Measurements from ENCODE around the gene PZP.

Gene PZP

GRCh38 chr12:9123781-9124382 lies 84.3 kb downstream of the PZP start:
- no peak for DNase-seq

DNA sequence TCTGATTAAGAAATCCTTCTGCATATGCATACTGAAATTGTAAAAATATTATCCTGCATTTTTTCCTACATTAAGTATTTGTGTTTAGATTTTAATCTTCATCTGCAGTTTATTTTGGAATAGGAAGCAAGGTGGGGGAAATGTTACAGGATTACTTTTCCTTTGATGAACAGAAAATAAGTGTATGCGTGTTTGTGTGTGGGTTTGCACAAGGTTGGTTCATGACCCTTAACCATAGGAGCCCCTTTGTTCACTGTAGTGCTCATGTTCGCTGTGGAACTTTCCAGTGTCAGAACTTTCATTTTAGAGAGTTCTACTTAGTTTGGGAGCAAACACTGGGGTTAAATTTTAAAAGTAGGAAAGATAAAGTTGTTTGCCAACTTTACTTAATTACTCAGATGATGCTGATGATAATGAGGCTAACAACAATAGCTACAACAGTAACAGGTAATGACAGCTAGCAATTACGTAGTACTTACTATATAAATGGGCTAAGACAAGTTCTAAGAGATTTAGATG lies 86.0 kb downstream of the PZP start:
- DNase-seq, result no peak

GRCh38 chr12:9120487-9121184 lies 87.6 kb downstream of the PZP start:
- no peak for DNase-seq

- peak; percentile 28 for DNase-seq
These were observed 90.0 kb downstream of the PZP start for GRCh38 chr12:9118158-9118557.

DNA sequence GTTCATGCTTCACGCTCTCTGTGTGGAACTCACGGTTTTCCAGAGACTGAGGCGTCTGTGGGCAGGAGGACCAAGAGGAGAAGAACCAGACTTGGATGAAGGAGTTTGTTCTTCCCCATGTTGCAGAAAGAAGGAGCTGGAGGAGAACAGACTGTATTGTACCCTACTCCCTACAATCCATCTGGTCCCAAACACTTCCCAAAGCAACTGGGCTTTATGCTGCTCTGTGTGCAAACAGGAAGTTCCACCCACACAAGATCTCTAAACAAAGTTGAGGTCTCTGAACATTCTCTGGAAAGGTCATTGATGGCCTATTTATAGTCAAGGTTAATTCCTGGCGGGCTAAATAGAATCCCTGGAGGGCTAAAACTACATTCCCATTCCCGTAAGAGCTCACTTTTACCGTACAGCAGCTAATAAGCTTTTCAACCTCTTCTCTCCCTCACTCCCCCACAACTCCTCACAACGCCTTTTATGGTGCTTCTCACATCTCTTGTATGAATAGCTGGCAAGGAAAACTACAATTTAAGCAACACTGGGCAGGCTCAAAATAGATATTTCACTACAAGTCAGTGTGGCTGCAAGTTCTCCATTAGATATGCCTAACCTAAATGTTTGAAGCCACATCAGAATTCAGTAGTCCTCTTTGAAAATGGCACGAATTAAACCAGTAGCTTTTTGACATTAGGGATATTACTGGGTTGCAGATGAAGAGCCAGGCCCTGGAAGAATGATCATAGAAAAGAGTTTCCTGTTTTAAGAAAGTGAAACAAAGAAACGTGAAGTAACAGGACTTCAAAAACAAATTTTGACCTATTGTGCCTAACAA lies 92.2 kb downstream of the PZP start, which contains the start of gene A2M:
Gene A2M, minus strand, starts transcription at position 189 of the 829 bp plus-strand sequence. Its CDS starts 70 bp downstream, at position 119.
- peak; percentile 14 for DNase-seq

- DNase-seq, result no peak
These were observed 93.2 kb downstream of the PZP start for GRCh38 chr12:9114946-9115345.

- DNase-seq, result no peak
These were observed 94.2 kb downstream of the PZP start for GRCh38 chr12:9113987-9114309.

GRCh38 chr12:9113296-9113986 lies 94.8 kb downstream of the PZP start:
- DNase-seq, result no peak

- DNase-seq, result no peak
These were observed 95.9 kb downstream of the PZP start for GRCh38 chr12:9112076-9112853.

GRCh38 chr12:9111525-9111924 lies 96.7 kb downstream of the PZP start:
- DNase-seq, result no peak

DNA sequence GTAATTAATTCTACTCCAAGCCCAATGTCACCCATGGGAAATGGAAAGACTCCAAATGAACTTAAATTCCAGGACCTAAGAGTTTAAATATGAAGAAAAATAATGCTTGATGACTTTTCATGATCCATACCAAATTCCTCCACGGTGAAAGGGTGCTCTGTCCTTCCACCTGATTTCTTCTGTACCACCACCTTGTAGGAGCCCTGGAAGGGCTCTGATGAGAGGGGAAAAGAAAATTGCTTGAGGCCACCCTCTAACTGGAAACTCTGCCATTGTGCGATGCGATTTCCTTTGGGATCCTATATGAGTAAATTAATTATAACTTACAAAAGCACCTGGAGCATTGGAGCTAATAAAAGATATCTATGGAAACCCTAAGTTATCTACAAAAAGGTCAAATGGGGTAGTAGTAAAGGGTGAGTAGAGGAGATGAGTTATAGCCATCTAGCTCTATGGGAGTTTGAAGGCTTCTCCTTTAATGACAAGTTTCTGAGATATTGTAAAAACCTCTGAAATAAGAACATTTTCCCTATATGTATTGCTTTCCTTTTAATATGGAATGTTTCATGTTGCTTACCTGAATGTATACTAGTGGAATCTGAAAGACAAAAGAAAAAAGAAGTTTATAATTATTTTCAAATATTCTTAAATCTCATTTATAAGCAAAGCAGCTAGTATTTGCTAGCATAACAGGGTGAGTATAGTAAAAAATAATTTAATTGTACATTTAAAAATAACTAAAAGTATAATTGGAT lies 98.3 kb downstream of the PZP start:
- DNase-seq, result no peak

DNA sequence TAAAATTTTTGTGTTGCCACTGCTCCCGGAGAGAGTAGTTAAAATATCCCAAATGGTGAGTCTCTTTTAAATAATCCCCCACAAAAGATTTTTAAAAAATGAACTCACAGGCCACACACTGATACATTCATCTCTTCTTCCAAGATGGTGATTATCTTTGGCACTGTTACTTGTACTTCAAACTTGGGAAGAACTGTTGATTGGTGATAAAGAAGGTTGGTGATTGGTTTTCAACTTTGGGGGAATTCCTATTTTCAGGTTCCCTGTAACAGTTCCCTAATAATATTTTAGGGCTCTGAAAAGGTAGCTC lies 99.0 kb downstream of the PZP start:
- DNase-seq, result no peak

- no peak for DNase-seq
These were observed 99.5 kb downstream of the PZP start for GRCh38 chr12:9108504-9109212.

- DNase-seq, result no peak
These were observed 100.7 kb downstream of the PZP start for GRCh38 chr12:9107542-9107873.

GRCh38 chr12:9106610-9107541 lies 101.3 kb downstream of the PZP start:
- DNase-seq, result no peak

DNA sequence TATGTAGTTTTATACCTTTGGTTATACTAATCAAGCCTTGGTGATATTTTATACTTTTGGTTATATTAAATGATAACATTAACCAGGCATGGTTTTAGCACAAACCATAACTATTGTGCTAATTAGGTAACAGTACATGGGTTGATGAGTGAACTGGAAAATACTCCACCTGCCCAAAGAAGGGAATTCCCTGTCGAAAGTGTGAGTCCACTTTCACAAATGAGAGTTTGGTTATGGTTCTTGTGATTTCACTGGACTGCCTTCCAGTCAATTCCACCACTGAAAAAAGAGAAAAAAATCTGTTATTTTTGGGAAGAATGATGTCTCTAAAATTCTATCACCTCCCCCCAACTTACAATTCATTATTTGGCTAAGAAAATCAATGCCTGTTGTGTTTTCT lies 102.1 kb downstream of the PZP start:
- DNase-seq, result no peak

DNA sequence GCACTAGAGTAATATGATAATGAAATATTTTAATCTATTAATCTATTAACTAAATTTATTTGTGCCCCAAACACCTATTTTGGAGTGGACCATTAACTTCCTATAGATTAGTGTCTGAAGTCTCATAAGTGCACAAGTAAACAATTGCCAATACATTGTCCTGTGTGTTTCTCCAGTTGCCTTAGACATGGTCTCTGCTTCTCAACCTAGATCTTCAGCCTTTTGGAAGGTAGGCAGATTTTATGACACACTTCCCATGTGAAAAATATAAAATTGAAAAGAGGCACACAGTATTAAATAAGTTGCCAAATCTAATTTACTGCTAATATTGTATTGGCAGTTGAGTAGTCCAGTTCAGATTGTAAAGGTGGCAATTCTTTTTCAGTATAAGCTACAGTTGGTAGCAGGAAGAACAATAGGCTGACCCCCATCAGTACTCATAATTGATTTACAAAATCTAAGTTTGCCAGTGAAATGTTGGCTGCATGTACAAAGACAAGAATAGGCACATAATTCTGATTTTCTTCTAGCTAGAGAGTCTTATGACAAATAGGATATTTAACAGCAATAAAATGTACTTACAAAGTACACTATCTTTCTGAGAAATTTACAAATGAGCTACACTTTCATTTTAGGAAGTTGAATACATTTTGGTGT lies 103.3 kb downstream of the PZP start:
- DNase-seq, result no peak

DNA sequence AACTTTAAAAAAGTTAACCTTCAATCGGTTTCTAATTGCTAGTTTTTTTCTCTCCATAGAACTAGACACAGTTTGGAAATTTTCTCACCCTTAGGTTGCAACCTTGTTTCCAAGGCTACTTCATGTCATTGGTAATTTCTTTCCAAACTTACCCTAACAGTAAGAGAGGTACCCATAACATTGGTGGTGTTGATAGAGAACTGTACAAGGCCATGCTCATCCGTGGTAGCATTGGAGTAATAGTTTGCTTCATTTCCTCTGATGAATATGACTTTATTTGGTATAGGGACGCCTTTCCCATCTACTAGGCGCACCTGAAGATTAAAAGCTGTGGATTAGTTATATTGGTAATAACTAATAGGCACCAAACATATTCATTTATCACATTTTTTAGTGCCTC lies 104.1 kb downstream of the PZP start:
- DNase-seq, result no peak

- no peak for DNase-seq
These were observed 104.9 kb downstream of the PZP start for GRCh38 chr12:9103050-9103849.
